ENCODE data around the gene SDK1. TPM values are rescaled to one million over a fixed set of nuclear protein-coding genes. Genes with fewer than 3 reads are reported as not detected.

Gene SDK1
- total and polyA plus RNA-seq, 4 experiments from 2014 or later = 0.06 to 0.26 TPM; not detected in 2

GRCh38 chr7:4149645-4150044 is 848.6 kb downstream of the SDK1 start:
- Mint-ChIP-seq H3K4me1 (peaks cover 0 to 2% (median 0%) of the 10 kb centered on the region in 4 donors), H3K9me3 (no peaks in the 10 kb centered on the region), H3K36me3 (no peaks in the 10 kb centered on the region), H3K4me3 (no peak overlapping the region), H3K27ac (no peak overlapping the region), H3K27me3 (peaks cover 0 to 10% of the 10 kb centered on the region in 2 donors)
- DNase-seq = no peak
- CTCF ChIA-PET (ENCODE audit: partially characterized antibody) = no interaction called here
- no peaks in the 10 kb centered on the region for H3K36me3 ChIP-seq (ENCODE audit: insufficient read depth, low read length)
- H3K9me3 ChIP-seq (ENCODE audit: control insufficient read depth in 1 of 2, low read length in 2 of 2) = no peaks in the 10 kb centered on the region
- no peaks in the 10 kb centered on the region for H3K27me3 ChIP-seq (ENCODE audit: insufficient read depth, low read length)
- no peak overlapping the region for H3K27ac ChIP-seq (ENCODE audit: low read depth, low read length)
- H3K4me1 ChIP-seq (ENCODE audit: insufficient read depth, low read length) = no peaks in the 10 kb centered on the region
- intact Hi-C loops (cut with micrococcal nuclease) = no loop called here
- POLR2A ChIA-PET (ENCODE audit: partially characterized antibody) = no interaction called here
- H3K4me3 ChIP-seq (ENCODE audit: low read length in 2 of 2) = no peak overlapping the region

DNA sequence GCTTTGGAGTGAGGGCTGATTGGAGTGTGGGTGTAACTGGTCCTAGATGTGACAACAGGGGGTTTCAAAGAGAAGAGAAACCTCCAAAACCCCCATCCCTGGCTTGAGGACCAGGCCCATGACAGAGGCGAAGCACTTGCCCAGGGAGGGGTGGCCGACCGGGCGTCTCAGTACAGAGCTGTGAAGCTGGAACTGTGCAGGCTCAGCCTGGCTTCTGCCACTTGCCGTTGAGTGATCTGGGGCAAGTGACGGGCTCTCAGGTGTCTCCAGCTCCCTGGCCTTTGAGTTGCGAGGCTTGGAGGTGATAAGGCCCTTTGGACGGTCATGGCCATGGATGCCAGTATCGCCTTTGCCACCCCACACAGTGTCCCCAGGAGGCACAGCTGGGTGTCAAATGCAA is 849.7 kb downstream of the SDK1 start:
- Histone ChIP-seq H3K27ac (ENCODE audit: low read depth, low read length) (no peak overlapping the region), H3K9me3 (ENCODE audit: control insufficient read depth in 1 of 2, low read length in 2 of 2) (no peaks in the 10 kb centered on the region), H3K36me3 (ENCODE audit: insufficient read depth, low read length) (no peaks in the 10 kb centered on the region), H3K4me1 (ENCODE audit: insufficient read depth, low read length) (no peaks in the 10 kb centered on the region), H3K27me3 (ENCODE audit: insufficient read depth, low read length) (no peaks in the 10 kb centered on the region), H3K4me3 (ENCODE audit: low read length in 2 of 2) (no peak overlapping the region)
- Mint-ChIP-seq H3K4me1 (no peaks in the 10 kb centered on the region), H3K27ac (no peak overlapping the region), H3K36me3 (no peaks in the 10 kb centered on the region), H3K4me3 (no peak overlapping the region), H3K27me3 (peaks cover 0 to 4% of the 10 kb centered on the region in 2 donors), H3K9me3 (no peaks in the 10 kb centered on the region)
- no peak for DNase-seq
- CTCF ChIA-PET (ENCODE audit: partially characterized antibody) = no interaction called here
- intact Hi-C loops (cut with micrococcal nuclease) = no loop called here
- POLR2A ChIA-PET (ENCODE audit: partially characterized antibody) = no interaction called here

GRCh38 chr7:4151524-4151923 is 850.5 kb downstream of the SDK1 start:
- Mint-ChIP-seq H3K27ac (no peak overlapping the region), H3K36me3 (no peaks in the 10 kb centered on the region), H3K4me1 (no peaks in the 10 kb centered on the region), H3K4me3 (no peak overlapping the region), H3K9me3 (no peaks in the 10 kb centered on the region), H3K27me3 (peaks cover 0 to 4% of the 10 kb centered on the region in 2 donors)
- H3K4me1 ChIP-seq (ENCODE audit: insufficient read depth, low read length) = no peaks in the 10 kb centered on the region
- no peaks in the 10 kb centered on the region for H3K9me3 ChIP-seq (ENCODE audit: control insufficient read depth in 1 of 2, low read length in 2 of 2)
- intact Hi-C loops (cut with micrococcal nuclease) = no loop called here
- DNase-seq = no peak
- no peak overlapping the region for H3K4me3 ChIP-seq (ENCODE audit: low read length in 2 of 2)
- POLR2A ChIA-PET (ENCODE audit: partially characterized antibody) = no interaction called here
- H3K36me3 ChIP-seq (ENCODE audit: insufficient read depth, low read length) = no peaks in the 10 kb centered on the region
- no peaks in the 10 kb centered on the region for H3K27me3 ChIP-seq (ENCODE audit: insufficient read depth, low read length)
- H3K27ac ChIP-seq (ENCODE audit: low read depth, low read length) = no peak overlapping the region
- CTCF ChIA-PET (ENCODE audit: partially characterized antibody) = no interaction called here

GRCh38 chr7:4151926-4152549 is 851.0 kb downstream of the SDK1 start:
- Mint-ChIP-seq H3K9me3 (no peaks in the 10 kb centered on the region), H3K27ac (no peak overlapping the region), H3K36me3 (no peaks in the 10 kb centered on the region), H3K27me3 (peaks cover 0 to 4% of the 10 kb centered on the region in 2 donors), H3K4me3 (no peak overlapping the region), H3K4me1 (no peaks in the 10 kb centered on the region)
- Histone ChIP-seq H3K4me1 (ENCODE audit: insufficient read depth, low read length) (no peaks in the 10 kb centered on the region), H3K9me3 (ENCODE audit: control insufficient read depth in 1 of 2, low read length in 2 of 2) (no peaks in the 10 kb centered on the region), H3K27ac (ENCODE audit: low read depth, low read length) (no peak overlapping the region), H3K36me3 (ENCODE audit: insufficient read depth, low read length) (no peaks in the 10 kb centered on the region), H3K4me3 (ENCODE audit: low read length in 2 of 2) (no peak overlapping the region), H3K27me3 (ENCODE audit: insufficient read depth, low read length) (no peaks in the 10 kb centered on the region)
- DNase-seq = no peak
- ChIA-PET POLR2A (ENCODE audit: partially characterized antibody) (no interaction called here), CTCF (ENCODE audit: partially characterized antibody) (no interaction called here)
- intact Hi-C loops (cut with micrococcal nuclease) = no loop called here

DNA sequence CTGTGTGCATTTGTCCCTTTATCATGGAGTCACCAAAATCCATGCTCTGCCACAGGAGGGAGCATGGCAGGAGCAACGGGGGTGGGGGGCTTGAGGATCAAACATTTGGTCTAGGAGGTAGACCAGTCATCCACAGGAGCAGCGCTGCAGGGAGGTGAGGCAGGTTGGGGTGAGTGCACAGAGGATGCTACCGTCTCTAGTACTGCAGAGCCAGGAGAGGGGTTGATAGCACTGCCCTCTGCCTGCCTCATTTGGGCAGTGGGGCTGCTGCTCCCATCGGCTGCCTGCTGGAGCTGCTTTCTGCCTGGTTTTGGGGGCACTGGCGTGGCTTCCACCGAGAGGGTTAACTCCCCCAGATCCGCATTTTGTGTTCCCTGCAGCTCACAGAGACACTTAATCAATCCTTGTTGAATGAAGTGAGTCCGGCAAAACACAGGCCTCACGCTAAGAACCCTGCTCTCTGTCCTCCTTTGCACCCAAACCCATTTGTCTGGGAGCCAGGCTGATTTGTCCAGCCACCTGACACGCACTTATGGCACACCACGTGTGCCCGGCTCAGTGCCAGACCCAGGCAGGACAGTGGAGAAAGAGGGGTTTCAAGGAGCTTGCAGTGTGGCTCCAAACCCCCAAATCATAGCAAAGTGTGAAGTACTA is 854.0 kb downstream of the SDK1 start:
- Mint-ChIP-seq H3K4me3 (no peak overlapping the region), H3K4me1 (no peaks in the 10 kb centered on the region), H3K27ac (no peak overlapping the region), H3K27me3 (peaks cover 0 to 3% of the 10 kb centered on the region in 2 donors), H3K36me3 (no peaks in the 10 kb centered on the region), H3K9me3 (no peaks in the 10 kb centered on the region)
- Histone ChIP-seq H3K4me3 (ENCODE audit: low read length in 2 of 2) (no peak overlapping the region), H3K9me3 (ENCODE audit: control insufficient read depth in 1 of 2, low read length in 2 of 2) (no peaks in the 10 kb centered on the region), H3K27ac (ENCODE audit: low read depth, low read length) (no peak overlapping the region), H3K36me3 (ENCODE audit: insufficient read depth, low read length) (no peaks in the 10 kb centered on the region), H3K27me3 (ENCODE audit: insufficient read depth, low read length) (no peaks in the 10 kb centered on the region), H3K4me1 (ENCODE audit: insufficient read depth, low read length) (no peaks in the 10 kb centered on the region)
- CTCF ChIA-PET (ENCODE audit: partially characterized antibody) = no interaction called here
- POLR2A ChIA-PET (ENCODE audit: partially characterized antibody) = no interaction called here
- intact Hi-C loops (cut with micrococcal nuclease) = no loop called here
- no peak for DNase-seq

DNA sequence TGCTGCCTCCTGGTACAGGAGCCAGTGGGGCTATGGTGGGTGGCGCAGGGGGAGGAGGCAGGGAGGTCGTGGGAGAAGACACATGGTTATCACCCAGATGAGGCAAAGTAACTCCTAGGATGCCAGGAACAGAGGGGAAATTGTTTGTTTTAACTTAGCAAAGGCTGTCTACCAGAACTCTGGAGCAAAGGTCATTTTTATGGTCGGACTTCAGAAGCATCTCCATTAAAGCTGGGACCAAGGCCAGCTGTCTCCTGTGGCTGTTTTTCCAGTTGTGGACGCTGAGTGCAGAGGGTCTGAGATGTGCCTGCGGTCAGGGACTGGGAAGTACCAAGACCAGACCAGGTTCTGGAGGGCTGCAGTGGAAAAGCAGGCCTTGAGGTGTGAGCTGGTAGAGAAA is 855.1 kb downstream of the SDK1 start:
- POLR2A ChIA-PET (ENCODE audit: partially characterized antibody) = no interaction called here
- H3K4me3 ChIP-seq (ENCODE audit: low read length in 2 of 2) = no peak overlapping the region
- H3K4me1 Mint-ChIP-seq = no peaks in the 10 kb centered on the region
- H3K9me3 ChIP-seq (ENCODE audit: control insufficient read depth in 1 of 2, low read length in 2 of 2) = no peaks in the 10 kb centered on the region
- H3K27me3 ChIP-seq (ENCODE audit: insufficient read depth, low read length) = no peaks in the 10 kb centered on the region
- no peak overlapping the region for H3K4me3 Mint-ChIP-seq
- H3K9me3 Mint-ChIP-seq = no peaks in the 10 kb centered on the region
- CTCF ChIA-PET (ENCODE audit: partially characterized antibody) = no interaction called here
- intact Hi-C loops (cut with micrococcal nuclease) = no loop called here
- no peak overlapping the region for H3K27ac Mint-ChIP-seq
- no peaks in the 10 kb centered on the region for H3K36me3 ChIP-seq (ENCODE audit: insufficient read depth, low read length)
- H3K27me3 Mint-ChIP-seq = peaks cover 0 to 3% of the 10 kb centered on the region in 2 donors
- no peak overlapping the region for H3K27ac ChIP-seq (ENCODE audit: low read depth, low read length)
- no peaks in the 10 kb centered on the region for H3K36me3 Mint-ChIP-seq
- no peak for DNase-seq
- H3K4me1 ChIP-seq (ENCODE audit: insufficient read depth, low read length) = no peaks in the 10 kb centered on the region

DNA sequence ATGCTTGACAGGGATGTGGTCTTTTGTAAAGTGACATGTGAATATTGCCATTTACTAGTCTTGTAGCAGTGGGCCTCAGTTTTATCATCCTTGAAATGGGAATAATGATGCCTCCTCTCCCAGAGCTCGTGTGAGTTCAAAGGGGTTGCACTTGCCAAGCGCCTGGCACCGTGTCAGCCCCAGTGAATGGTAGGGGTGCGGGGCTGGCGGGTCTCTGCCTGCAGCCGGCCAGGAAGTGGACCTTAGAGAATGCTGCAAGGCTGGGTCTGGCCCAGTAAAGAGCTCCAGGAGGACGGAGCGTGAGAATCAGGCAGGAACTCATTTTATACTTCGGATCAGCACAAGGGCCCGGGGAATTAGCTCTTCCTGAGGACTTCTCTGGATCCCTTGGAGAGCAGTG is 856.6 kb downstream of the SDK1 start:
- H3K4me3 ChIP-seq (ENCODE audit: low read length in 2 of 2) = no peak overlapping the region
- DNase-seq = no peak
- H3K27me3 ChIP-seq (ENCODE audit: insufficient read depth, low read length) = no peaks in the 10 kb centered on the region
- H3K9me3 ChIP-seq (ENCODE audit: control insufficient read depth in 1 of 2, low read length in 2 of 2) = no peaks in the 10 kb centered on the region
- peaks cover 0 to 3% of the 10 kb centered on the region in 2 donors for H3K27me3 Mint-ChIP-seq
- H3K27ac Mint-ChIP-seq = no peak overlapping the region
- no peak overlapping the region for H3K27ac ChIP-seq (ENCODE audit: low read depth, low read length)
- H3K36me3 Mint-ChIP-seq = no peaks in the 10 kb centered on the region
- intact Hi-C loops (cut with micrococcal nuclease) = no loop called here
- no peaks in the 10 kb centered on the region for H3K4me1 ChIP-seq (ENCODE audit: insufficient read depth, low read length)
- no peak overlapping the region for H3K4me3 Mint-ChIP-seq
- POLR2A ChIA-PET (ENCODE audit: partially characterized antibody) = no interaction called here
- H3K4me1 Mint-ChIP-seq = no peaks in the 10 kb centered on the region
- no peaks in the 10 kb centered on the region for H3K9me3 Mint-ChIP-seq
- no peaks in the 10 kb centered on the region for H3K36me3 ChIP-seq (ENCODE audit: insufficient read depth, low read length)
- CTCF ChIA-PET (ENCODE audit: partially characterized antibody) = no interaction called here

All from CD4-positive, alpha-beta memory T cell (primary cell).